NOMO-1 treated with dmso at 0.1 percent for 144 hours (cell line): Measurements from ENCODE around the gene SLC43A3.
"Not testable (repeated sequence)": the region's sequence is repeated elsewhere in the genome, so short reads cannot be mapped to it uniquely, and the experiment has no call there.

ENCODE experiments used
- DNase-seq: peaks from one replicate; lab custom pipeline; 2025; ENCODE audit not compliant: unreplicated experiment; lab: John Stamatoyannopoulos, UW

The SLC43A3 gene

DNA sequence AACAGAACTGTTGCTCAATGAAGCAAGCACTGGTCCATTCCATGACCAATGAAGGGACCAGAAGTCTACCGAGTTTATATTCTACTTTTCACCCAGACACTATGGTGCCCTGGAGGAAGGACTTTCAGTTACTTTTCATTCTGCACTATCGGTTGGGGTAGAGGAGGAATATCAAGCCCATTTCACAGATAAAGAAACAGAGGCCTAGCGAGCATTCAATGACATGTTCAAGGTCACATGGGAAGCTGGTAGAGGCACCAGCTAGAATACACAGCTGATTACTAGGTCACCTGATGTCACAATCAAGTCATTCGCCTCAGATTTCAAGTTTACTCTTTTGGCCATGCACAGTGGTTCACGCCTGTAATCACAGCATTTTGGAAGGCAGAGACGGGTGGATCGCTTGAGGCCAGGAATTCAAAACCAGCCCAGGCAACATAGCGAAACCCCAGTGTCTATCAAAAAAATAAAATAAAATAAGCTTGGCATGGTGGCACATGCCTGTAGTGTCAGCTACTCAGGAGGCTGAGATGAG is 18.9 kb downstream of the SLC43A3 start:
- DNase-seq: no peak

GRCh38 chr11:57407010-57407920 is 19.7 kb downstream of the SLC43A3 start:
- no peak for DNase-seq

GRCh38 chr11:57406337-57406904 is 20.5 kb downstream of the SLC43A3 start:
- no peak for DNase-seq

- DNase-seq: no peak
Measured at GRCh38 chr11:57405271-57405860, 21.6 kb downstream of the SLC43A3 start.

DNA sequence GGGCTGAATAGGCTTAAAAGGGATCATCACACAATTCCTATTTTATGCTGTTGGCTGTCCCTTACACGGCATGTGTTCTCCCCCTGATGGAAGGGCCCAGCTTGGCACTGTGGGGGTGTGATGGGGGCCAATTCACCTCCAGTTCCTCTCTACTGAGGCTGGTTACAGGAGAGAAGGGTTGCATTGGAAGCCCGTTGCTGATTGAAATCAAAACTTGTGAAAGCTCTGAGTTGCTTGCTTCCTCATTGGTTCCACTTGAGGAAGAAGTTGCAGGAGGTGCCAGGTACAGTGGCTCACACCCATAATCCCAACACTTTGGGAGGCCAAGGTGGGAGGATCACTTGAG is 23.1 kb downstream of the SLC43A3 start:
- no peak for DNase-seq

DNA sequence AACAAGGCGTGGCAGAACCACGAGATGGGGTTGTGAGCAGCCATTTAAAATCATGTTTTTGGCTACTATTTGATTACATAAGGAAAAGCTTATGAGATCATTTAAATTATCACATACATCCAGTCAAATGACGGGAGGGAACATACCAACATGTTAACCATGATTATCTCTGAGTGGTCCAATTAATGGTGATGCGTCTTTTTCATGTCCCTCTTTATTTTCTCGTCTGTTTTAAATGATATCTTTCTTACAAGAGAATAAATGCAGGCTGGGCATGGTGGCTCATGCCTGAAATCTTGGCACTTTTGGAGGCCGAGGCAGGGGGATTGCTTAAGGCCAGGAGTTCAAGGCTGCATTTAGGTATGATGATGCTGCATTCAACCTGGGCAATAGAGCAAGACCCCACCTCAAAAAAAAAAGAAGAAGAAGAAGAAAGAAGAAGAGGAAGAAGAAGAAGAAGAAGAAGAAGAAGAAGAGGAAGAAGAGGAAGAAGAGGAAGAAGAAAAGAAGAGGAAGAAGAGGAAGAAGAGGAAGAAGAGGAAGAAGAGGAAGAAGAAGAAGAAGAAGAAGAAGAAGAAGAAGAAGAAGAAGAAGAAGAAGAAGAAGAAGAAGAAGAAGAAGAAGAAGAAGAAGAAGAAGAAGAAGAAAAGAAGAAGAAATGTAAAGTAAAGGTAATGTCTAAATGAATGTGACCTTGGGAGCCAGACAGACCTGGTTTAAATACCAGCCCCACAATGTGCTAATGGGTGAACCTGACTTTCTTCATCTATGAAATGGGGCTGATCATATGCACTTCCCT is 23.7 kb downstream of the SLC43A3 start:
- DNase-seq: not testable (repeated sequence)

- DNase-seq: no peak
Measured at GRCh38 chr11:57402188-57403002, 24.5 kb downstream of the SLC43A3 start.

- no peak for DNase-seq
Measured at GRCh38 chr11:57399972-57400578, 26.8 kb downstream of the SLC43A3 start.

DNA sequence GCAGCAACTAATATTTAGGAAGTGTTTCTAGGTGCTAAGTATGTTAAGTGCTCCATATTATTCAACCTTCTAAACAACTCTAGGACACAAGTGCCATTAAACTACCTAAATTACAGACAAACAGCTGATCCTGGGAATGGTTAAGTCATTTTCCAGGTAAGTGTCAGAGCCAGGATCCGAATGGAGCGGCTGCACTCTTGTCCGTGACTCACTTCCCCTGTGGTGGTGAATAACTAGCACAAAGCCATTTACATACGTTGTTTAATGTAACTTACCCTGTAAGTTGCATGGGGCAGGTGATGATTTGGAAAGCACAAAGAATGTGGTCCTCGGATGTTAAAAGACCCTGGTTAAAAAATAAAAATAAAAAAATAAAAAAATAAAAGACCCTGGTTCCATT is 27.7 kb downstream of the SLC43A3 start:
- no peak for DNase-seq

- peak; percentile 63 for DNase-seq
Measured at GRCh38 chr11:57397394-57397990, 29.4 kb downstream of the SLC43A3 start.

DNA sequence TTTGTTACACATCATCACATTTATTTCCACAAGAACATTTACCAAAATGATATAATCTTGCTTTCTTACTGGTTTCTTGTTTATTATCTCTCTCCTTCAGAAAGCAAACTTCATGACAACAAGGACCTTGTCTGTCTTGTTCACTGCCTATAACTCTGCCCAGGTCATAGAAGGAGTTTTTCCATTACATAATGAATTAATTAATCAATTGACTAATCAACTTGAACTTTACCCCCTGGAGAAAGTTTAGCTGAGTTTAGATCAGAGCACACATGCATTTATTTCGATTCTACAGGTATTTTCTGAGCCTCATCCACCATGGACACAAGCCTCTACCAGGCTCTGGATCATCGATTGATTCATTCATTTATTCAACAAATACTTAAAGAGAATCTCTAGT is 30.2 kb downstream of the SLC43A3 start:
- no peak for DNase-seq

GRCh38 chr11:57395905-57396623 is 30.9 kb downstream of the SLC43A3 start:
- DNase-seq: no peak

DNA sequence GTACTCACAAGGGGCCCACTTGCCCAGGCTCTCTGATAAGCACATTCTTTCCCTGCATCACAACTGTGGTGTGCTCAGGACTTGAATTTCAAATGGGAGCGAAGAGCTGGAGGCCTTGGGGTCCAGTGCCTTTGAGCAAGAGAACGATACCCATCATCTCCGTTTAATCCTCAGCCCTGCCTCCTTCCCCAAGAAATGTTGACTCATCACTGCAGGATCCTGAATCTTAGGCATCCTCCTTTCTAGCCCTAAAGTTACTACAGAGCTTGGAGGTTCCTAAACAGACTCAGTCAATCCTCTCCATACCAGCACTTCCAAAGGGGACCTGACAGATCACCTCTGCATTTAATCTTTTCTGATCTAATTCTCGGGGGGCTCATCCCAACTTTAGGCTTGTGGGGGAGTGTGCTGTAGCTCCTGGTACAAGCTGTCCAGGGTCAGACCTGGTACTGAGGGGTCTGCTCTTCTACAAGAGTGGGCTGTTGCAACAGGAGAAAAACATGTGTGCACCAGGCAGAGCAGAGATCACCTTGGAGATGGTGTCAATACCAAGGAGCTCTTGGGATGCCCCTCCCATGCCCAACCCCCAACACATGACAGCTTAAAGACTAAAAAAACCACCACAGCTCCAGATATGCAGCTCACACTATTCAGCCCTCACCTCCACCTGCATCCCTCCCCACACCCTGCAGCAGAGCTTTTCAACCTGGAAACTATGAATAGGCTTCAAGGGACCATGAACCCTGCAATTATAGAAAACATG is 32.5 kb downstream of the SLC43A3 start:
- DNase-seq: no peak

- no peak for DNase-seq
Measured at GRCh38 chr11:57392763-57393105, 34.2 kb downstream of the SLC43A3 start.

GRCh38 chr11:57392066-57392762 is 34.7 kb downstream of the SLC43A3 start:
- DNase-seq: no peak

DNA sequence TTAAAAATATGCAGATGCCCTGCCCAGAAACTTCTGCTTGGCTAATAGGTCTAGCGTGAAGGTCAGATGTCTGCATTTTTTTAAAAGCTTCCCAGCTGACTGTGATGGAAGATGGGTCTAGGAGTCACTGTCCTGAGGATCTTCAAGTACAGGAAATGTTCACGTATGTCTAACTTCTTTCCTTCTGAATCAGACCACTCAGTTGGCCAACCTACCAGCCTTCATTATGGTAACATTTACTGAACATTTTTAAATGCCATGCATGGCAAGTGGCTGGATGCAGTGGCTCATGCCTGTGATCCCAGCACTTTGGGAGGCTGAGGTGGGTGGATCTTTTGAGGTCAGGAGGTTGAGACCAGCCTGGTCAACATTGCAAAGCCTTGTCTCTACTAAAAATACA is 35.4 kb downstream of the SLC43A3 start:
- no peak for DNase-seq

- DNase-seq: no peak
Measured at GRCh38 chr11:57391111-57391510, 35.8 kb downstream of the SLC43A3 start.

- no peak for DNase-seq
Measured at GRCh38 chr11:57390535-57390934, 36.4 kb downstream of the SLC43A3 start, which contains the start of gene PRG2. TSS of gene PRG2 (minus strand) at chr11:57390650. CDS start at chr11:57389944, 706 bp downstream.
